ENCODE results near the gene TMEM183A.

TMEM183A gene

GRCh38 chr1:203073469-203073868 is 66.3 kb downstream of the TMEM183A start:
- no peak for DNase-seq

Data from NCI-H1436 treated with DMSO at 0.1 percent for 48 hours (cell line).